GM21786 (cell line): ENCODE results near the gene OR6C70.

ENCODE experiments used
- ATAC-seq: cut with Tn5 transposase; IDR thresholded peaks from one replicate; pipeline ENCODE4 v1.9.1; 2021; ENCODE audit not compliant: unreplicated experiment

The OR6C70 gene

DNA sequence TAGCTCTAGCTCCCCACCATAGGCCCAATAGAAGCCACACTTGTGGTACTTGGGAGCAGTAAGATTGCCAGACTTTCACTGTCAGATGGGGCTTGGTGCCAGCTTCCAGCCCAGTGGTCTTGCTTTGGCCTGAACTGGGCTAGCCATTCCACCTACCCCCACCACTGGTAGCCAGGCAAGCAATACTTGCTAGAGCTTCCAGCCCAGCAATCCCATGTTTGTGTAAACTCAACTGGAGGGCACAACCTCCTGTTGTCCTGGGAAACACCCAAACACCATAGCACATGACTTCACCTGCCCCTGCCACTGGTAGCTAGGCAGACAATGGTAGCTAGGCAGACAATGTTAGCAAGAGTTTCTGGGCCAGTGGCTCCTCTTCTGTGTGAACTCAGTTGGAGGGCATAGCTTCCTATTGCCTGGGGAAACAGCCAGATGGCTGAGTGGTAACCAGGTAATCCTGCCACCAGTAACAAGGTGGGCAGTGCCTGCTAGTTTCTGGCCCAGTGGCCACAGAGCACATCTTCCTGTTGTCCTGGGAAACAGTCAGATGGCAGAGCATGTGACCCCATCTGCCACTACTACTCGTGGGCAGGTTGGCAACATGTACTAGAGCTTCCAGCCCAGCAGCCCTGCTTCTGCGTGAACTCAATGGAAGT lies 49.5 kb downstream of the OR6C70 start:
- no peak for ATAC-seq
